IMR-90 (cell line): ENCODE data around the gene DUS2. TPM values are rescaled to one million over a fixed set of nuclear protein-coding genes. Genes with fewer than 3 reads are reported as not detected.

Experiments used
- ATAC-seq: fragments of 200-7000 bp; cut with Tn5 transposase; 2 replicates; pipeline ENCODE4 v1.9.1; 2020; ENCODE audit warnings: low read depth, mild to moderate bottlenecking, moderate library complexity
- BruUV-seq: library from RNA; stranded (reverse); fragments of 400-500 nt; replicated peaks from 2 replicates; lab custom pipeline; 2021; lab: Mats Ljungman, UMichigan
- CTCF ChIA-PET: fragments of 300-600 bp; formaldehyde crosslinking; extraction: SDS; loops from one replicate; lab custom pipeline; 2021; ENCODE audit warnings: antibody characterized with exemption; lab: Yijun Ruan, JAX
- POLR2A ChIA-PET: fragments of 300-600 bp; sonication (Branson Sonifier 250); formaldehyde crosslinking; loops from one replicate; lab custom pipeline; 2022; ENCODE audit warnings: antibody characterized with exemption; ENCODE audit not compliant: unreplicated experiment; lab: Charles Lee
- DNase-seq: peaks from one replicate; pipeline ENCODE4 v3.0.0; 2013
- H2AFZ ChIP-seq: replicated peaks from 2 replicates; pipeline ENCODE3; 2013; ENCODE audit warnings: low read length, mild to moderate bottlenecking; ENCODE audit not compliant: poor library complexity
- H2AK5ac ChIP-seq: 2 replicates; pipeline ENCODE4 v1.6.1; 2013; ENCODE audit warnings: low read depth, low read length, inconsistent platforms
- H2AK9ac ChIP-seq: replicated peaks from 2 replicates; pipeline ENCODE3; 2013; ENCODE audit warnings: mild to moderate bottlenecking, low read depth, low read length, moderate library complexity; ENCODE audit not compliant: poor library complexity
- H2BK120ac ChIP-seq: 2 replicates; pipeline ENCODE4 v1.6.1; 2013; ENCODE audit warnings: low read depth, low read length, inconsistent platforms
- H2BK15ac ChIP-seq: 3 replicates; pipeline ENCODE4 v1.6.1; 2013; ENCODE audit warnings: low read depth, low read length, inconsistent platforms
- H2BK20ac ChIP-seq: 2 replicates; pipeline ENCODE4 v1.6.1; 2013; ENCODE audit warnings: low read depth, mild to moderate bottlenecking, inconsistent platforms, low read length, moderate library complexity
- H2BK5ac ChIP-seq: 2 replicates; pipeline ENCODE4 v1.6.1; 2013; ENCODE audit warnings: mild to moderate bottlenecking, low read depth, low read length, inconsistent platforms; ENCODE audit not compliant: poor library complexity, severe bottlenecking
- H3K14ac ChIP-seq: replicated peaks from 2 replicates; pipeline ENCODE4 v1.6.1; 2013; ENCODE audit warnings: low read depth, low read length, inconsistent platforms
- H3K18ac ChIP-seq: 2 replicates; pipeline ENCODE4 v1.6.1; 2013; ENCODE audit warnings: low read depth, low read length, control low read depth
- H3K23ac ChIP-seq: 2 replicates; pipeline ENCODE4 v1.6.1; 2013; ENCODE audit warnings: low read depth, low read length, inconsistent platforms
- H3K27ac ChIP-seq: 2 replicates; pipeline ENCODE4 v1.5.1; 2013; ENCODE audit warnings: mild to moderate bottlenecking, control low read depth, low read length; ENCODE audit not compliant: insufficient read depth
- H3K27me3 ChIP-seq: 2 replicates; pipeline ENCODE4 v1.6.1; 2013; ENCODE audit warnings: low read length; ENCODE audit not compliant: control insufficient read depth, insufficient read depth
- H3K36me3 ChIP-seq: 2 replicates; pipeline ENCODE4 v1.6.1; 2013; ENCODE audit warnings: low read length, mixed read lengths; ENCODE audit not compliant: control insufficient read depth, insufficient read depth
- H3K4ac ChIP-seq: 2 replicates; pipeline ENCODE4 v1.6.1; 2013; ENCODE audit warnings: low read depth, low read length, inconsistent platforms
- H3K4me1 ChIP-seq: 2 replicates; pipeline ENCODE4 v1.6.1; 2013; ENCODE audit warnings: low read length, mixed read lengths; ENCODE audit not compliant: control insufficient read depth, insufficient read depth
- H3K4me2 ChIP-seq: 2 replicates; pipeline ENCODE4 v1.6.1; 2013; ENCODE audit warnings: low read depth, mild to moderate bottlenecking, control low read depth, low read length, moderate library complexity
- H3K4me3 ChIP-seq: 2 replicates; pipeline ENCODE4 v1.5.1; 2013; ENCODE audit warnings: low read depth, mild to moderate bottlenecking, control low read depth, low read length, moderate library complexity; ENCODE audit not compliant: insufficient read depth
- H3K56ac ChIP-seq: 2 replicates; pipeline ENCODE4 v1.6.1; 2013; ENCODE audit warnings: low read length, inconsistent platforms; ENCODE audit not compliant: insufficient read depth; ENCODE audit errors: extremely low read depth
- H3K79me1 ChIP-seq, 2 experiments: 2 replicates each; pipeline ENCODE4 v1.6.1; 2013; ENCODE audit warnings: low read length in 2 of 2, inconsistent platforms in 1 of 2, low read depth in 1 of 2
- H3K9ac ChIP-seq: 2 replicates; pipeline ENCODE4 v1.6.1; 2013; ENCODE audit warnings: low read depth, low read length, control low read depth
- H3K9me1 ChIP-seq: 2 replicates; pipeline ENCODE4 v1.6.1; 2013; ENCODE audit warnings: low read length, inconsistent platforms; ENCODE audit not compliant: insufficient read depth
- H3K9me3 ChIP-seq: 2 replicates; pipeline ENCODE4 v1.6.1; 2013; ENCODE audit warnings: low read length; ENCODE audit not compliant: control insufficient read depth, insufficient read depth
- H4K20me1 ChIP-seq: 2 replicates; pipeline ENCODE4 v1.6.1; 2013; ENCODE audit warnings: low read length, inconsistent platforms; ENCODE audit not compliant: insufficient read depth
- H4K5ac ChIP-seq: 2 replicates; pipeline ENCODE4 v1.6.1; 2013; ENCODE audit warnings: mild to moderate bottlenecking, low read depth, low read length, control low read depth
- H4K8ac ChIP-seq, 2 experiments: 2 replicates each; pipeline ENCODE4 v1.6.1; 2013; ENCODE audit warnings: low read depth in 2 of 2, low read length in 2 of 2, control low read depth in 1 of 2, inconsistent platforms in 1 of 2
- H4K91ac ChIP-seq: 2 replicates; pipeline ENCODE4 v1.6.1; 2013; ENCODE audit warnings: low read depth, low read length, inconsistent platforms; ENCODE audit not compliant: insufficient read depth
- BHLHE40 ChIP-seq: fragments of 150-350 bp; IDR thresholded peaks from 2 replicates; pipeline ENCODE4 v1.6.1; 2016; ENCODE audit warnings: mild to moderate bottlenecking, low read depth, low read length
- CHD1 ChIP-seq: IDR thresholded peaks from 2 replicates; pipeline ENCODE4 v1.6.1; 2012; ENCODE audit warnings: low read depth, low read length, improper control_type of control experiment
- MAFK ChIP-seq: IDR thresholded peaks from 2 replicates; pipeline ENCODE4 v1.6.1; 2012; ENCODE audit warnings: low read depth, low read length, improper control_type of control experiment
- MXI1 ChIP-seq: IDR thresholded peaks from 2 replicates; pipeline ENCODE4 v1.6.1; 2012; ENCODE audit warnings: low read depth, mild to moderate bottlenecking, low read length, moderate library complexity, borderline replicate concordance
- NFE2L2 ChIP-seq: fragments of 150-350 bp; IDR thresholded peaks from 2 replicates; pipeline ENCODE4 v1.6.1; 2016; ENCODE audit warnings: low read depth, mild to moderate bottlenecking, low read length
- RAD21 ChIP-seq: IDR thresholded peaks from 2 replicates; pipeline ENCODE4 v1.6.1; 2012; ENCODE audit warnings: low read length, improper control_type of control experiment
- RCOR1 ChIP-seq: IDR thresholded peaks from 2 replicates; pipeline ENCODE4 v1.6.1; 2012; ENCODE audit warnings: mild to moderate bottlenecking, low read length, improper control_type of control experiment; ENCODE audit not compliant: insufficient replicate concordance
- RFX5 ChIP-seq: IDR thresholded peaks from 2 replicates; pipeline ENCODE4 v1.8.0; 2012; ENCODE audit warnings: low read depth, mild to moderate bottlenecking, low read length, moderate library complexity
- WGBS, 2 experiments: methylation state at CpG; one replicate each; pipeline versions ENCODE4 v1.1.5 to v1.1.7; 2013; ENCODE audit warnings: missing lambda C conversion rate in 2 of 2; ENCODE audit not compliant: insufficient read length in 1 of 2; ENCODE audit errors: extremely low coverage in 2 of 2; 5-methylcytosine and 5-hydroxymethylcytosine counted together
- dilution Hi-C: fragments of 300-500 bp; cut with HindIII; formaldehyde crosslinking; loops from one replicate; pipeline ENCODE4 v1.14.3; 2018; ENCODE audit warnings: low sequenced_read_pairs; ENCODE audit not compliant: unreplicated experiment
- in situ Hi-C: fragments of 300-500 bp; cut with MboI; formaldehyde crosslinking; loops from 3 replicates; pipeline ENCODE4 v1.14.3; 2019; ENCODE audit warnings: low sequenced_read_pairs, inconsistent platforms, mixed read lengths
- intact Hi-C: fragments of 100-400 bp; cut with micrococcal nuclease; formaldehyde crosslinking; loops from 2 replicates; pipeline ENCODE4 v1.10.0; 2022
- polyA plus RNA-seq, 3 experiments: library from polyadenylated mRNA; depleted of rRNA; stranded (reverse); fragments of >200 nt; gene quantifications; 2 replicates each; pipeline ENCODE4 v1.2.3, GENCODE V29; 2012; ENCODE audit warnings: low replicate concordance in 1 of 3
- total RNA-seq: library from RNA; depleted of rRNA; stranded (reverse); fragments of >200 nt; gene quantifications from 2 replicates; pipeline ENCODE4 v1.2.3, GENCODE V29; 2012
- TF ChIP-seq, protein P1 (sequence below): fragments of 150-350 bp; IDR thresholded peaks from 2 replicates; pipeline ENCODE4 v1.6.1; 2016; ENCODE audit warnings: low read depth, mild to moderate bottlenecking, low read length, moderate library complexity, borderline replicate concordance
- TF ChIP-seq, protein P2 (sequence below): conservative IDR thresholded peaks from 2 replicates; pipeline ENCODE4 v1.5.1; 2012; ENCODE audit warnings: mild to moderate bottlenecking, low read depth, low read length, improper control_type of control experiment

DUS2 gene
- total and polyA plus RNA-seq, 2 of the 4 experiments (the other 2 are of a cell fraction), result 15.8 to 30.5 TPM

DNA sequence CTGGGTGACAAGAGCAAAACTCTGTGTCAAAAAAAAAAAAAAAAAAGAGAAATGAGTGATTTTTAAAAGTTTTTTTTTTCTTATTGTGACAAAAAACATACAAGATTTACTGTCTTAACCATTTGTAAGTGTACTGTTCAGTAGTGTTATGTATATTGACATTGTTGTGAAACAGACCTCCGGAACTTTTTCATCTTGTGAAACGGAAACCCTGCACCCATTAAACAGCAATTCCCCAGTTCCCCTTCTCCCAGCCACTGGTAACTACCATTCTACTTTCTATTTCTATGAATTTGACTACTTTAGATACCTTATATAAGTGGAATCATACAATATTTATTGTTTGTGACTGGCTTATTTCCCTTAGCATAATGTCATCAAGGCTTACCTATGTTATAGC lies 18.7 kb downstream of the DUS2 start:
- no peak overlapping the region for H2BK15ac ChIP-seq
- no peaks in the 10 kb centered on the region for H3K9me1 ChIP-seq
- H3K4me1 ChIP-seq, result no peaks in the 10 kb centered on the region
- no peak overlapping the region for H3K4ac ChIP-seq
- dilution Hi-C loops, result no loop called here
- no TSS peak for BruUV-seq
- POLR2A ChIA-PET, result no interaction called here
- CTCF ChIA-PET, result no interaction called here
- in situ Hi-C loops, result no loop called here
- no peaks in the 10 kb centered on the region for H3K9me3 ChIP-seq
- no peak overlapping the region for H3K27ac ChIP-seq
- no peak overlapping the region for H4K91ac ChIP-seq
- no peak overlapping the region for H2BK5ac ChIP-seq
- no peak overlapping the region for H3K18ac ChIP-seq
- H3K9ac ChIP-seq, result no peak overlapping the region
- no peak overlapping the region for H2BK20ac ChIP-seq
- intact Hi-C loops, result no loop called here
- no peak overlapping the region for H2BK120ac ChIP-seq
- H4K8ac ChIP-seq, result no peak overlapping the region
- no peak overlapping the region for H3K23ac ChIP-seq
- no peak overlapping the region for H4K5ac ChIP-seq
- no peak overlapping the region for H2AFZ ChIP-seq
- no peak overlapping the region for H3K4me2 ChIP-seq
- no peak overlapping the region for H3K14ac ChIP-seq
- no peak overlapping the region for H3K4me3 ChIP-seq
- no peaks in the 10 kb centered on the region for H3K79me1 ChIP-seq
- no CpG with 5 or more reads among the region's 2 CpGs for whole genome bisulfite sequencing, 2 experiments
- DNase-seq (no peak), ATAC-seq (no peak)
- H3K27me3 ChIP-seq, result no peaks in the 10 kb centered on the region
- H3K56ac ChIP-seq, result no peak overlapping the region
- no peak overlapping the region for H2AK9ac ChIP-seq
- peaks cover 11% of the 10 kb centered on the region for H3K36me3 ChIP-seq
- no peak overlapping the region for H2AK5ac ChIP-seq
- no peak for TF ChIP-seq BHLHE40
- TF ChIP-seq, protein P1, sequence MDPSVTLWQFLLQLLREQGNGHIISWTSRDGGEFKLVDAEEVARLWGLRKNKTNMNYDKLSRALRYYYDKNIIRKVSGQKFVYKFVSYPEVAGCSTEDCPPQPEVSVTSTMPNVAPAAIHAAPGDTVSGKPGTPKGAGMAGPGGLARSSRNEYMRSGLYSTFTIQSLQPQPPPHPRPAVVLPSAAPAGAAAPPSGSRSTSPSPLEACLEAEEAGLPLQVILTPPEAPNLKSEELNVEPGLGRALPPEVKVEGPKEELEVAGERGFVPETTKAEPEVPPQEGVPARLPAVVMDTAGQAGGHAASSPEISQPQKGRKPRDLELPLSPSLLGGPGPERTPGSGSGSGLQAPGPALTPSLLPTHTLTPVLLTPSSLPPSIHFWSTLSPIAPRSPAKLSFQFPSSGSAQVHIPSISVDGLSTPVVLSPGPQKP, result no peak
- TF ChIP-seq, protein P2, sequence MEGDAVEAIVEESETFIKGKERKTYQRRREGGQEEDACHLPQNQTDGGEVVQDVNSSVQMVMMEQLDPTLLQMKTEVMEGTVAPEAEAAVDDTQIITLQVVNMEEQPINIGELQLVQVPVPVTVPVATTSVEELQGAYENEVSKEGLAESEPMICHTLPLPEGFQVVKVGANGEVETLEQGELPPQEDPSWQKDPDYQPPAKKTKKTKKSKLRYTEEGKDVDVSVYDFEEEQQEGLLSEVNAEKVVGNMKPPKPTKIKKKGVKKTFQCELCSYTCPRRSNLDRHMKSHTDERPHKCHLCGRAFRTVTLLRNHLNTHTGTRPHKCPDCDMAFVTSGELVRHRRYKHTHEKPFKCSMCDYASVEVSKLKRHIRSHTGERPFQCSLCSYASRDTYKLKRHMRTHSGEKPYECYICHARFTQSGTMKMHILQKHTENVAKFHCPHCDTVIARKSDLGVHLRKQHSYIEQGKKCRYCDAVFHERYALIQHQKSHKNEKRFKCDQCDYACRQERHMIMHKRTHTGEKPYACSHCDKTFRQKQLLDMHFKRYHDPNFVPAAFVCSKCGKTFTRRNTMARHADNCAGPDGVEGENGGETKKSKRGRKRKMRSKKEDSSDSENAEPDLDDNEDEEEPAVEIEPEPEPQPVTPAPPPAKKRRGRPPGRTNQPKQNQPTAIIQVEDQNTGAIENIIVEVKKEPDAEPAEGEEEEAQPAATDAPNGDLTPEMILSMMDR, result no peak
- TF ChIP-seq MXI1, result no peak
- no peak for TF ChIP-seq RCOR1
- TF ChIP-seq MAFK, result no peak
- TF ChIP-seq RAD21, result no peak
- TF ChIP-seq RFX5, result no peak
- TF ChIP-seq NFE2L2, result no peak
- TF ChIP-seq CHD1, result no peak
- H4K20me1 ChIP-seq, result no peaks in the 10 kb centered on the region
